ENCODE data around the gene MGLL. TPM values are rescaled to one million over a fixed set of nuclear protein-coding genes. Genes with fewer than 3 reads are reported as not detected.
A peak's percentile ranks its signal among the peaks of the same experiment; 100 is the strongest.

Gene MGLL
- total and polyA plus RNA-seq, 7 donors = 24.7 to 220 (median 46.8) TPM

DNA sequence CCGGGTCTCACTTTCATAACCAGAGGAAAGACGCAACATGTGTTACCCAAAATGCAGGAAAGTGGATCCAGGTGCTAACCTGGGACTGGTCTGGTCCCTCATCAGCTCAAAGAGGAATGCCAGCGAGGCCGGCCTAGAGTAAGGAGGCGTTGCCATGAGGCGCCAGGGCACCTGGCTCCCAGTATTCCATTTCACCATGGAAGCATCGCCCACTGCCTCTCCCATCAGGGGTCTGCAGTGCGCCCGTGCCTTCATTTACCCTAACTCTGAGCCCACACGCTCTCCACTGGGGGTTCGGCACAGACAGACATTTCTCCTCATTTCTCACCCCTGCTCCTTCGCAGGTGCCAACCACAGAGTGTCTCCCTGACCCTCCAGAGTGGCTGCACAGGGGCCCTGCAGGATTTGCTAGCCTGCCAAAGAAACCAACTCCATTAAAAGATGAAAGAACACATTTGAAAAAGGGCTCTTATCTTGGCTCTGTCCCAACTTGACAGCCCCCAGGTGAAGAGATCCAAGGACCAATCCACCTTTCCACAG is 88.1 kb downstream of the MGLL start:
- Histone ChIP-seq H3K9me3 (no peaks in the 10 kb centered on the region), H3K4me1 (peaks cover 0 to 68% (median 34%) of the 10 kb centered on the region in 4 donors), H3K36me3 (no peaks in the 10 kb centered on the region), H3K4me3 (no peak overlapping the region), H3K27me3 (no peaks in the 10 kb centered on the region), H3K27ac (peak overlapping the region; percentile 41 to 75 (median 52))
- no peak for DNase-seq
- TF ChIP-seq EP300 (IDR thresholded peaks at IDR 0.05) (no peak), POLR2AphosphoS5 (IDR thresholded peaks at IDR 0.05) (no peak)
- TF ChIP-seq, protein P1, sequence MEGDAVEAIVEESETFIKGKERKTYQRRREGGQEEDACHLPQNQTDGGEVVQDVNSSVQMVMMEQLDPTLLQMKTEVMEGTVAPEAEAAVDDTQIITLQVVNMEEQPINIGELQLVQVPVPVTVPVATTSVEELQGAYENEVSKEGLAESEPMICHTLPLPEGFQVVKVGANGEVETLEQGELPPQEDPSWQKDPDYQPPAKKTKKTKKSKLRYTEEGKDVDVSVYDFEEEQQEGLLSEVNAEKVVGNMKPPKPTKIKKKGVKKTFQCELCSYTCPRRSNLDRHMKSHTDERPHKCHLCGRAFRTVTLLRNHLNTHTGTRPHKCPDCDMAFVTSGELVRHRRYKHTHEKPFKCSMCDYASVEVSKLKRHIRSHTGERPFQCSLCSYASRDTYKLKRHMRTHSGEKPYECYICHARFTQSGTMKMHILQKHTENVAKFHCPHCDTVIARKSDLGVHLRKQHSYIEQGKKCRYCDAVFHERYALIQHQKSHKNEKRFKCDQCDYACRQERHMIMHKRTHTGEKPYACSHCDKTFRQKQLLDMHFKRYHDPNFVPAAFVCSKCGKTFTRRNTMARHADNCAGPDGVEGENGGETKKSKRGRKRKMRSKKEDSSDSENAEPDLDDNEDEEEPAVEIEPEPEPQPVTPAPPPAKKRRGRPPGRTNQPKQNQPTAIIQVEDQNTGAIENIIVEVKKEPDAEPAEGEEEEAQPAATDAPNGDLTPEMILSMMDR (IDR thresholded peaks at IDR 0.05) = no peak
- 96 to 97% methylated on average over 12 of the region's 12 CpGs for WGBS, 2 donors
- intact Hi-C loops (cut with DNase I) = no loop called here

DNA sequence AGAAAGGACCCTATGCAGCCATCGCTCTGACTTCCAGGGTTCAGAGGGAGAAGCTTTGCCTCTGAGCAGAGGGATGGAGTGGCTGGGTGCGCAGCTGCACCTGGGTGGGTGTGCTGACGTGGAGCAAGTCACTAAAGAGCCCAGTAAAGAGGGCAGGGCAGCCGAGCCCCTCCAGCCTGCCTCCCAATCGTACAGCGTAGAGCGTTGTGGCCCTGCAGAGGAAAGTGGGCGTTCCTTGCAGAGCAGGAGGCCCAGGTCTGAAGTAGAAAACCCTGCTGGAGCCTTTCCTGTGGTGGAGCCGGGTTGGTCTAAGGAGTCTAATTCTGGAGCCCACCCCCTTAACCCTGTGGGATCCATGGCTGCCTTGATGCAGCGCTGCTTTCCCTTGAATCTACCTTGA is 88.5 kb downstream of the MGLL start:
- Histone ChIP-seq H3K9me3 (no peaks in the 10 kb centered on the region), H3K27me3 (no peaks in the 10 kb centered on the region), H3K4me1 (peaks cover 0 to 67% (median 34%) of the 10 kb centered on the region in 4 donors), H3K36me3 (no peaks in the 10 kb centered on the region), H3K4me3 (no peak overlapping the region), H3K27ac (no peak overlapping the region)
- DNase-seq = no peak
- WGBS, 2 donors = 94 to 96% methylated on average over 10 of the region's 10 CpGs
- intact Hi-C loops (cut with DNase I) = no loop called here
- TF ChIP-seq POLR2AphosphoS5 (IDR thresholded peaks at IDR 0.05) (no peak), EP300 (IDR thresholded peaks at IDR 0.05) (no peak), POLR2A (IDR thresholded peaks at IDR 0.05) (no peak)
- TF ChIP-seq, protein P1 (IDR thresholded peaks at IDR 0.05) = no peak

DNA sequence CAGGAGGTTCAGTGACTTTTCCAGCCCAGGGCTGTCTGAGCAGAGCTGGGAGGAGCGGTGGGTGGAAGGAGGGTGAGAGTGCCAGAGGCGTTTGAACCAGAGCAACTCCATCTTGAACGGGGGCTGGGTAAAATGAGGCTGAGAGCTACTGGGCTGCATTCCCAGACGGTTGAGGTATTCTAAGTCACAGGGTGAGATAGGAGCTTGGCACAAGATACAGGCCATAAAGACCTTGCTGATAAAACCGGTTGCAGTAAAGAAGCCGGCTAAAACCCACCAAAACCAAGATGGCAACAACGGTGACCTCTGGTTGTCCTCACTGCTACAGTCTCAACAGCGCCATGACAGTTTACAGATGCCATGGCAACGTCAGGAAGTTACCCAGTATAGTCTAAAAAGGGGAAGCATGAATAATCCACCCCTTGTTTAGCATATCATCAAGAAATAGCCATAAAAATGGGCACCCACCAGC is 89.4 kb downstream of the MGLL start:
- TF ChIP-seq, protein P1 (IDR thresholded peaks at IDR 0.05) = no peak
- no peak for TF ChIP-seq POLR2AphosphoS5 (IDR thresholded peaks at IDR 0.05)

DNA sequence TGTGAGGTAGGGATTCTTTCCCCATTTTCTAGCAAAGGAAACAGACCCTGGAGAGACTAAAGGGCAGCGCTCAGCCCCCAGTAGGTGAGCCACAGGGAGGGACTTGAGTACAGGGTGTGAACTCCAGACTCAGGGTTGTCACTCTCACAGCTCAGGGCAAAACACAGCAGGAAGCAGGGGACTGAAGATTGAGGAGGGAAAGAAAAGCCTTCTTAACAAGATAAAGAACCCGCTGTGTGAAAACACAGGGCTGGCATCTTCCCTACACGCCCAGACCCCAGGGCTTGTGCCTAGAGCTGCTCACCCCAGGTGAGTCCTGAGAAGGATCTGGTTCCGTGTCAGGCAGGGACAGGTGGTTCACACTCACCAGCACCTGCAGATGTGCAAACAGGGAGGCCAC is 90.0 kb downstream of the MGLL start:
- TF ChIP-seq POLR2A (IDR thresholded peaks at IDR 0.05) (no peak), EP300 (IDR thresholded peaks at IDR 0.05) (no peak)
- TF ChIP-seq, protein P1 (IDR thresholded peaks at IDR 0.05) = no peak
- peaks cover 0 to 56% (median 30%) of the 10 kb centered on the region in 4 donors for H3K4me1 ChIP-seq
- no peaks in the 10 kb centered on the region for H3K36me3 ChIP-seq
- no peaks in the 10 kb centered on the region for H3K9me3 ChIP-seq
- H3K27ac ChIP-seq = no peak overlapping the region
- no peak for DNase-seq
- intact Hi-C loops (cut with DNase I) = no loop called here
- 75 to 82% methylated on average over 4 of the region's 4 CpGs for WGBS, 2 donors
- no peak overlapping the region for H3K4me3 ChIP-seq
- H3K27me3 ChIP-seq = no peaks in the 10 kb centered on the region

More for the DNA sequence above, 89.4 kb downstream of the MGLL start:
- DNase-seq = no peak
- no peaks in the 10 kb centered on the region for H3K27me3 ChIP-seq
- WGBS, 2 donors = 67 to 80% methylated on average over 9 of the region's 9 CpGs
- H3K9me3 ChIP-seq = no peaks in the 10 kb centered on the region
- intact Hi-C loops (cut with DNase I) = no loop called here
- H3K4me3 ChIP-seq = no peak overlapping the region
- no peaks in the 10 kb centered on the region for H3K36me3 ChIP-seq
- peaks cover 0 to 59% (median 30%) of the 10 kb centered on the region in 4 donors for H3K4me1 ChIP-seq
- no peak overlapping the region for H3K27ac ChIP-seq
